HCT116 (cell line): Measurements from ENCODE around the gene HOOK1.

ENCODE experiments used
- EZH2 ChIP-seq: fragments of 200-600 bp; sonication (generic); IDR thresholded peaks from 2 replicates; pipeline ENCODE4 v1.6.1; 2017; ENCODE audit warnings: antibody characterized with exemption, mixed run types
- POLR2A ChIP-seq: IDR thresholded peaks from 2 replicates; pipeline ENCODE4 v1.7.0; 2011; ENCODE audit warnings: borderline replicate concordance; ENCODE audit not compliant: insufficient read depth, insufficient read length; ENCODE audit errors: extremely low read depth
- TF ChIP-seq, protein P1 (sequence below), 3 experiments: fragments of 200-600 bp in 1 of 3; sonication (generic) in 1 of 3; IDR thresholded peaks in 2 of 3; conservative IDR thresholded peaks in 1 of 3; 2 replicates each; pipeline ENCODE4 v1.5.1; 2012 to 2017; ENCODE audit warnings: low read depth in 2 of 3, low read length in 2 of 3, antibody characterized with exemption in 1 of 3, borderline replicate concordance in 1 of 3, control low read depth in 1 of 3, mild to moderate bottlenecking in 1 of 3, mixed read lengths in 1 of 3, mixed run types in 1 of 3, moderate library complexity in 1 of 3; ENCODE audit not compliant: insufficient read depth in 1 of 3

GRCh38 chr1:59771361-59771760 is 43.4 kb upstream of the HOOK1 start:
- TF ChIP-seq, protein P1, sequence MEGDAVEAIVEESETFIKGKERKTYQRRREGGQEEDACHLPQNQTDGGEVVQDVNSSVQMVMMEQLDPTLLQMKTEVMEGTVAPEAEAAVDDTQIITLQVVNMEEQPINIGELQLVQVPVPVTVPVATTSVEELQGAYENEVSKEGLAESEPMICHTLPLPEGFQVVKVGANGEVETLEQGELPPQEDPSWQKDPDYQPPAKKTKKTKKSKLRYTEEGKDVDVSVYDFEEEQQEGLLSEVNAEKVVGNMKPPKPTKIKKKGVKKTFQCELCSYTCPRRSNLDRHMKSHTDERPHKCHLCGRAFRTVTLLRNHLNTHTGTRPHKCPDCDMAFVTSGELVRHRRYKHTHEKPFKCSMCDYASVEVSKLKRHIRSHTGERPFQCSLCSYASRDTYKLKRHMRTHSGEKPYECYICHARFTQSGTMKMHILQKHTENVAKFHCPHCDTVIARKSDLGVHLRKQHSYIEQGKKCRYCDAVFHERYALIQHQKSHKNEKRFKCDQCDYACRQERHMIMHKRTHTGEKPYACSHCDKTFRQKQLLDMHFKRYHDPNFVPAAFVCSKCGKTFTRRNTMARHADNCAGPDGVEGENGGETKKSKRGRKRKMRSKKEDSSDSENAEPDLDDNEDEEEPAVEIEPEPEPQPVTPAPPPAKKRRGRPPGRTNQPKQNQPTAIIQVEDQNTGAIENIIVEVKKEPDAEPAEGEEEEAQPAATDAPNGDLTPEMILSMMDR (IDR thresholded peaks at IDR 0.05 in 2 of 3, conservative IDR thresholded peaks at IDR 0.05 in 1 of 3; ENCODE audit: borderline replicate concordance in 1 of 3, insufficient read depth in 1 of 3, low read depth in 2 of 3, low read length in 2 of 3), result no peak
- TF ChIP-seq EZH2, result no peak
- TF ChIP-seq POLR2A, result no peak
